H1 (cell line): Measurements from ENCODE around the gene SGMS2. TPM values are rescaled to one million over a fixed set of nuclear protein-coding genes. Genes with fewer than 3 reads are reported as not detected.

ENCODE experiments used
- CTCF ChIA-PET: fragments of 300-600 bp; sonication (Branson Sonifier 250); formaldehyde crosslinking; loops from one replicate; lab custom pipeline; 2021; ENCODE audit not compliant: partially characterized antibody; lab: Charles Lee
- POLR2A ChIA-PET: fragments of 300-600 bp; sonication (Branson Sonifier 250); formaldehyde crosslinking; loops from one replicate; lab custom pipeline; 2021; ENCODE audit warnings: inconsistent platforms; ENCODE audit not compliant: partially characterized antibody; lab: Charles Lee
- DNase-seq, 2 experiments: peaks; one replicate each; pipeline versions ENCODE4 v3.0.0 to v3.0.0-alpha.2; 2010 to 2022; ENCODE audit warnings: low spot score in 2 of 2, low read depth in 1 of 2, mixed read lengths in 1 of 2
- FAIRE-seq: peaks from 2 replicates; lab custom pipeline; 2011; peaks lifted over from hg19 to GRCh38; lab: Jason Lieb, UNC
- H2AFZ ChIP-seq: 2 replicates; pipeline ENCODE4 v1.8.1; 2012; ENCODE audit warnings: low read length, inconsistent platforms
- H2AK5ac ChIP-seq: 2 replicates; pipeline ENCODE4 v1.6.1; 2013; ENCODE audit warnings: low read depth, low read length
- H2BK120ac ChIP-seq: replicated peaks from 2 replicates; pipeline ENCODE3; 2013; ENCODE audit warnings: low read depth, low read length, inconsistent platforms
- H2BK12ac ChIP-seq: 2 replicates; pipeline ENCODE4 v1.6.1; 2013; ENCODE audit warnings: low read depth, low read length
- H2BK15ac ChIP-seq: 2 replicates; pipeline ENCODE4 v1.6.1; 2013; ENCODE audit warnings: low read length
- H2BK20ac ChIP-seq: 2 replicates; pipeline ENCODE4 v1.6.1; 2013; ENCODE audit warnings: low read length
- H2BK5ac ChIP-seq: 2 replicates; pipeline ENCODE4 v1.6.1; 2013; ENCODE audit warnings: low read depth, low read length
- H3K14ac ChIP-seq: 2 replicates; pipeline ENCODE4 v1.6.1; 2013; ENCODE audit warnings: inconsistent platforms; ENCODE audit not compliant: insufficient read length
- H3K18ac ChIP-seq: 2 replicates; pipeline ENCODE4 v1.6.1; 2013; ENCODE audit warnings: low read length; ENCODE audit errors: extremely low read depth
- H3K23ac ChIP-seq: 2 replicates; pipeline ENCODE4 v1.6.1; 2013; ENCODE audit warnings: inconsistent platforms; ENCODE audit not compliant: insufficient read length
- H3K23me2 ChIP-seq: 2 replicates; pipeline ENCODE4 v1.6.1; 2013; ENCODE audit warnings: low read depth, low read length
- H3K27ac ChIP-seq: 2 replicates; pipeline ENCODE4 v1.6.1; 2011; ENCODE audit warnings: low read depth, low read length, inconsistent platforms
- H3K27me3 ChIP-seq, 4 experiments: replicated peaks in 1 of 4; 1 replicate in 1 of 4; 2 replicates in 3 of 4; pipeline versions ENCODE4 v1.6.1 to v1.8.1; 2011 to 2013; ENCODE audit warnings: low read length in 3 of 4, mild to moderate bottlenecking in 3 of 4, inconsistent platforms in 2 of 4, mixed read lengths in 2 of 4, moderate library complexity in 1 of 4; ENCODE audit not compliant: control insufficient read depth in 3 of 4, insufficient read depth in 3 of 4; ENCODE audit errors: extremely low read depth in 1 of 4
- H3K36me3 ChIP-seq, 4 experiments: 2 replicates each; pipeline versions ENCODE4 v1.6.1 to v1.8.1; 2011 to 2013; ENCODE audit warnings: mild to moderate bottlenecking in 4 of 4, low read length in 3 of 4, moderate library complexity in 2 of 4, control low read depth in 1 of 4, inconsistent platforms in 1 of 4; ENCODE audit not compliant: insufficient read depth in 4 of 4, control insufficient read depth in 2 of 4
- H3K4ac ChIP-seq: replicated peaks from 2 replicates; pipeline ENCODE3; 2013; ENCODE audit warnings: low read length, low read depth, mixed read lengths, inconsistent platforms; ENCODE audit not compliant: insufficient read length
- H3K4me1 ChIP-seq, 4 experiments: replicated peaks in 1 of 4; 1 replicate in 1 of 4; 2 replicates in 3 of 4; pipeline versions ENCODE4 v1.6.1 to v1.8.1; 2011 to 2013; ENCODE audit warnings: low read length in 3 of 4, inconsistent platforms in 2 of 4, mixed read lengths in 1 of 4; ENCODE audit not compliant: insufficient read depth in 4 of 4, control insufficient read depth in 3 of 4
- H3K4me2 ChIP-seq, 2 experiments: 2 replicates each; pipeline versions ENCODE4 v1.6.1 to v1.8.1; 2011 to 2013; ENCODE audit warnings: low read depth in 2 of 2, low read length in 2 of 2, control low read depth in 1 of 2, inconsistent platforms in 1 of 2, mild to moderate bottlenecking in 1 of 2; ENCODE audit not compliant: insufficient read depth in 1 of 2
- H3K4me3 ChIP-seq, 4 experiments: fragments of 200-600, 300-600 bp in 1 of 4; sonication (generic), shearing (Covaris generic), sonication (Bioruptor Twin) in 1 of 4; 2 replicates each; pipeline versions ENCODE4 v1.5.1 to v1.8.1; 2011 to 2016; ENCODE audit warnings: low read length in 4 of 4, low read depth in 3 of 4, control low read depth in 2 of 4, inconsistent platforms in 2 of 4, mild to moderate bottlenecking in 2 of 4, mixed read lengths in 1 of 4, moderate library complexity in 1 of 4; ENCODE audit not compliant: insufficient read depth in 2 of 4; ENCODE audit errors: extremely low read depth in 1 of 4
- H3K56ac ChIP-seq: replicated peaks from 2 replicates; pipeline ENCODE3; 2013; ENCODE audit warnings: low read depth, mild to moderate bottlenecking, mixed read lengths, low read length, inconsistent platforms; ENCODE audit not compliant: insufficient read length
- H3K79me1 ChIP-seq: 2 replicates; pipeline ENCODE4 v1.6.1; 2013; ENCODE audit warnings: low read depth, low read length, control low read depth
- H3K79me2 ChIP-seq, 2 experiments: 2 replicates each; pipeline versions ENCODE4 v1.6.1 to v1.8.1; 2012 to 2013; ENCODE audit warnings: low read length in 2 of 2, mild to moderate bottlenecking in 2 of 2, inconsistent platforms in 1 of 2; ENCODE audit not compliant: insufficient read depth in 2 of 2, control insufficient read depth in 1 of 2
- H3K9ac ChIP-seq, 4 experiments: replicated peaks in 1 of 4; 1 replicate in 1 of 4; 2 replicates in 3 of 4; pipeline versions ENCODE4 v1.6.1 to v1.8.1; 2011 to 2013; ENCODE audit warnings: low read depth in 3 of 4, low read length in 3 of 4, control low read depth in 2 of 4, mild to moderate bottlenecking in 2 of 4, moderate library complexity in 2 of 4, inconsistent platforms in 1 of 4; ENCODE audit errors: extremely low read depth in 1 of 4
- H3K9me3 ChIP-seq, 2 experiments: 2 replicates each; pipeline versions ENCODE4 v1.6.1 to v1.8.1; 2012 to 2013; ENCODE audit warnings: mild to moderate bottlenecking in 2 of 2, moderate library complexity in 2 of 2, control low read depth in 1 of 2, inconsistent platforms in 1 of 2, low read depth in 1 of 2, low read length in 1 of 2, mixed read lengths in 1 of 2; ENCODE audit not compliant: insufficient read depth in 2 of 2
- H4K20me1 ChIP-seq, 2 experiments: replicated peaks in 1 of 2; 2 replicates each; pipeline versions ENCODE3 to v1.8.1; 2011 to 2013; ENCODE audit warnings: inconsistent platforms in 2 of 2, low read length in 2 of 2, mild to moderate bottlenecking in 1 of 2; ENCODE audit not compliant: insufficient read depth in 2 of 2, control insufficient read depth in 1 of 2
- H4K5ac ChIP-seq: 2 replicates; pipeline ENCODE4 v1.6.1; 2013; ENCODE audit warnings: low read length, low read depth, mixed read lengths, inconsistent platforms; ENCODE audit not compliant: insufficient read length
- H4K8ac ChIP-seq: 2 replicates; pipeline ENCODE4 v1.8.0; 2013; ENCODE audit warnings: mild to moderate bottlenecking, moderate library complexity, low read length, inconsistent platforms; ENCODE audit not compliant: insufficient read depth; ENCODE audit errors: extremely low read depth
- H4K91ac ChIP-seq: replicated peaks from 2 replicates; pipeline ENCODE3; 2013; ENCODE audit warnings: low read length, mixed read lengths, inconsistent platforms; ENCODE audit not compliant: insufficient read length
- ATF2 ChIP-seq: IDR thresholded peaks from 2 replicates; pipeline ENCODE4 v1.6.1; 2012; ENCODE audit warnings: low read length, inconsistent platforms
- BRCA1 ChIP-seq: IDR thresholded peaks from 2 replicates; pipeline ENCODE4 v1.6.1; 2012; ENCODE audit warnings: low read depth, low read length, improper control_type of control experiment
- CHD2 ChIP-seq: IDR thresholded peaks from 2 replicates; pipeline ENCODE4 v1.6.1; 2012; ENCODE audit warnings: low read length, improper control_type of control experiment
- FOSL1 ChIP-seq: IDR thresholded peaks from 2 replicates; pipeline ENCODE4 v1.6.1; 2011; ENCODE audit warnings: mild to moderate bottlenecking, low read depth, low read length, moderate library complexity; ENCODE audit not compliant: insufficient read depth
- KDM1A ChIP-seq: fragments of 200-600, 300-600 bp; sonication (generic); IDR thresholded peaks from 2 replicates; pipeline ENCODE4 v1.7.1; 2016; ENCODE audit warnings: mild to moderate bottlenecking, low read length, borderline replicate concordance
- MAX ChIP-seq: IDR thresholded peaks from 2 replicates; pipeline ENCODE4 v1.6.1; 2012; ENCODE audit warnings: inconsistent platforms
- POLR2A ChIP-seq, 2 experiments: IDR thresholded peaks; 1 replicate in 1 of 2; 2 replicates in 1 of 2; pipeline ENCODE4 v1.6.1; 2011; ENCODE audit warnings: low read depth in 2 of 2, low read length in 2 of 2, mild to moderate bottlenecking in 2 of 2; ENCODE audit errors: control extremely low read depth in 1 of 2
- POLR2AphosphoS5 ChIP-seq: IDR thresholded peaks from 2 replicates; pipeline ENCODE4 v1.6.1; 2011; ENCODE audit warnings: low read depth, low read length
- RBBP5 ChIP-seq: IDR thresholded peaks from 2 replicates; pipeline ENCODE4 v1.7.1; 2012; ENCODE audit warnings: low read depth, mild to moderate bottlenecking, inconsistent platforms, low read length, moderate library complexity, borderline replicate concordance
- SUZ12 ChIP-seq: fragments of 200-600 bp; sonication (generic); IDR thresholded peaks from 2 replicates; pipeline ENCODE4 v1.6.1; 2012; ENCODE audit warnings: mild to moderate bottlenecking, inconsistent platforms, low read length, moderate library complexity, mixed read lengths
- YY1 ChIP-seq: IDR thresholded peaks from 2 replicates; pipeline ENCODE4 v1.6.1; 2011; ENCODE audit warnings: low read depth, mild to moderate bottlenecking, low read length
- WGBS, 2 experiments: shearing (Covaris generic) in 1 of 2; methylation state at CpG; one replicate each; pipeline versions ENCODE4 v1.1.6 to v1.1.7; 2013 to 2015; ENCODE audit warnings: low lambda C conversion rate in 2 of 2, mixed read lengths in 2 of 2, inconsistent platforms in 1 of 2, low coverage in 1 of 2, missing lambda C conversion rate in 1 of 2; ENCODE audit not compliant: insufficient replicate concordance in 2 of 2, insufficient coverage in 1 of 2, insufficient read length in 1 of 2; ENCODE audit errors: extremely low coverage in 1 of 2, missing lambda C conversion rate in 1 of 2; 5-methylcytosine and 5-hydroxymethylcytosine counted together
- polyA plus RNA-seq, 7 experiments: library from polyadenylated mRNA; depleted of rRNA in 3 of 7; stranded (reverse) in 5 of 7; unstranded in 2 of 7; fragments of >200 nt in 5 of 7; fragments of 200-250 nt in 2 of 7; gene quantifications; 1 replicate in 5 of 7; 2 replicates in 1 of 7; 4 replicates in 1 of 7; pipeline versions ENCODE4 v1.2.1 to v1.2.3, GENCODE V29; 2011 to 2013; ENCODE audit warnings: missing spikeins in 2 of 7, mixed read lengths in 2 of 7
- total RNA-seq: library from RNA; stranded (reverse); fragmentation: NEBNext Ultra II Directional; extraction: Animal tissue kit (Norgen Biotek cat#: 25700); gene quantifications from 2 replicates; pipeline ENCODE4 v1.2.1, GENCODE V29; 2021

Gene SGMS2
- total and polyA plus RNA-seq, 2 of the 8 experiments (the other 6 are each of a cell fraction or from before 2014, with no cell fraction given), result 0.04 to 1.3 TPM

GRCh38 chr4:107917500-107917899, 92.8 kb downstream of the SGMS2 start:
- H3K23ac ChIP-seq, result no peak overlapping the region
- TF ChIP-seq ATF2 (no peak), YY1 (no peak), POLR2A (IDR thresholded peaks at IDR 0.05; ENCODE audit: control extremely low read depth in 1 of 2, low read depth in 2 of 2, low read length in 2 of 2) (no peak), MAX (no peak), SUZ12 (no peak), BRCA1 (no peak), POLR2AphosphoS5 (no peak), FOSL1 (no peak), CHD2 (no peak), RBBP5 (no peak), KDM1A (no peak)

More at GRCh38 chr4:107917500-107917899, 92.8 kb downstream of the SGMS2 start:
- no peaks in the 10 kb centered on the region for H3K9me3 ChIP-seq
- no peaks in the 10 kb centered on the region for H3K79me1 ChIP-seq
- no peak overlapping the region for H3K4ac ChIP-seq
- H2AFZ ChIP-seq, result no peak overlapping the region
- no peak overlapping the region for H3K9ac ChIP-seq
- no peaks in the 10 kb centered on the region for H3K4me1 ChIP-seq
- H3K27me3 ChIP-seq, result no peaks in the 10 kb centered on the region
- FAIRE-seq (no peak), DNase-seq (no peak)
- H3K4me2 ChIP-seq, result no peak overlapping the region
- no peak overlapping the region for H4K8ac ChIP-seq
- no peaks in the 10 kb centered on the region for H3K23me2 ChIP-seq
- H2BK12ac ChIP-seq, result no peak overlapping the region
- no peak overlapping the region for H2BK5ac ChIP-seq
- no peak overlapping the region for H3K27ac ChIP-seq
- no peak overlapping the region for H3K4me3 ChIP-seq
- H4K5ac ChIP-seq, result no peak overlapping the region
- H4K91ac ChIP-seq, result no peak overlapping the region
- no peak overlapping the region for H2BK20ac ChIP-seq
- H3K79me2 ChIP-seq, result no peaks in the 10 kb centered on the region
- 93% methylated on average over 2 of the region's 2 CpGs; no CpG with 5 or more reads in 1 of the 2 experiments for WGBS, 2 experiments
- ChIA-PET POLR2A (no interaction called here), CTCF (interaction anchor here (1.5 kb wide), 1 partner anchor 177 kb away, joined by 3 read pairs; no protein-coding TSS in a partner anchor)
- H3K18ac ChIP-seq, result no peak overlapping the region
- H4K20me1 ChIP-seq, result no peaks in the 10 kb centered on the region
- no peak overlapping the region for H2AK5ac ChIP-seq
- H2BK120ac ChIP-seq, result no peak overlapping the region
- H3K56ac ChIP-seq, result no peak overlapping the region
- no peak overlapping the region for H2BK15ac ChIP-seq
- no peaks in the 10 kb centered on the region for H3K36me3 ChIP-seq
- H3K14ac ChIP-seq, result no peak overlapping the region
